HEK293 (cell line): ENCODE measurements around the gene CPLX3.

Experiments used
- BCL11A ChIP-seq: fragments of 450-650 bp; formaldehyde crosslinking; IDR thresholded peaks from 2 replicates; pipeline ENCODE4 v1.5.1; 2016; ENCODE audit warnings: low read depth, missing biosample characterization, missing genetic modification characterization
- EGR2 ChIP-seq: fragments of 450-650 bp; formaldehyde crosslinking; IDR thresholded peaks from 2 replicates; pipeline ENCODE4 v1.5.1; 2016; ENCODE audit warnings: low read depth, missing biosample characterization, missing genetic modification characterization
- HOXA7 ChIP-seq: sonication (generic); formaldehyde crosslinking; IDR thresholded peaks from 2 replicates; pipeline ENCODE4 v1.8.1; 2022; ENCODE audit warnings: missing genetic modification reagents, borderline replicate concordance
- SALL2 ChIP-seq: fragments of 450-650 bp; formaldehyde crosslinking; IDR thresholded peaks from 2 replicates; pipeline ENCODE4 v1.5.0; 2017; ENCODE audit warnings: missing biosample characterization, mild to moderate bottlenecking, missing genetic modification characterization, borderline replicate concordance
- SCRT2 ChIP-seq: fragments of 450-650 bp; formaldehyde crosslinking; IDR thresholded peaks from 2 replicates; pipeline ENCODE4 v1.5.1; 2016; ENCODE audit warnings: missing biosample characterization, missing genetic modification characterization
- SETDB1 ChIP-seq: IDR thresholded peaks from one replicate; pipeline ENCODE4 v1.6.1; 2017; ENCODE audit warnings: mild to moderate bottlenecking, low read length, moderate library complexity, mixed read lengths; ENCODE audit not compliant: insufficient read length
- SP7 ChIP-seq: fragments of 450-650 bp; formaldehyde crosslinking; IDR thresholded peaks from 2 replicates; pipeline ENCODE4 v1.5.1; 2016; ENCODE audit warnings: missing biosample characterization, missing genetic modification characterization
- ZBTB1 ChIP-seq: fragments of 450-650 bp; formaldehyde crosslinking; IDR thresholded peaks from 2 replicates; pipeline ENCODE4 v1.5.1; 2016; ENCODE audit warnings: missing biosample characterization, missing genetic modification characterization
- ZBTB17 ChIP-seq: fragments of 450-650 bp; formaldehyde crosslinking; IDR thresholded peaks from 2 replicates; pipeline ENCODE4 v1.5.1; 2016; ENCODE audit warnings: missing biosample characterization, missing genetic modification characterization
- ZBTB20 ChIP-seq: fragments of 450-650 bp; formaldehyde crosslinking; IDR thresholded peaks from 2 replicates; pipeline ENCODE4 v1.5.1; 2016; ENCODE audit warnings: missing biosample characterization, missing genetic modification characterization
- ZNF121 ChIP-seq: fragments of 450-650 bp; formaldehyde crosslinking; IDR thresholded peaks from 2 replicates; pipeline ENCODE4 v1.5.1; 2016; ENCODE audit warnings: missing biosample characterization, missing genetic modification characterization
- ZNF155 ChIP-seq: fragments of 450-650 bp; formaldehyde crosslinking; IDR thresholded peaks from 2 replicates; pipeline ENCODE4 v1.5.1; 2016; ENCODE audit warnings: missing biosample characterization, missing genetic modification characterization
- ZNF175 ChIP-seq: fragments of 450-650 bp; formaldehyde crosslinking; IDR thresholded peaks from 2 replicates; pipeline ENCODE4 v1.5.1; 2016; ENCODE audit warnings: missing biosample characterization, missing genetic modification characterization
- ZNF19 ChIP-seq: fragments of 450-650 bp; formaldehyde crosslinking; IDR thresholded peaks from 2 replicates; pipeline ENCODE4; 2016; ENCODE audit warnings: missing biosample characterization, missing genetic modification characterization, low read depth
- ZNF211 ChIP-seq: fragments of 450-650 bp; formaldehyde crosslinking; IDR thresholded peaks from 2 replicates; pipeline ENCODE4 v1.5.1; 2016; ENCODE audit warnings: low read depth, missing biosample characterization, missing genetic modification characterization
- ZNF391 ChIP-seq: fragments of 450-650 bp; formaldehyde crosslinking; IDR thresholded peaks from 2 replicates; pipeline ENCODE4 v1.5.1; 2016; ENCODE audit warnings: low read depth, missing biosample characterization, missing genetic modification characterization, borderline replicate concordance
- ZNF433 ChIP-seq: fragments of 450-650 bp; formaldehyde crosslinking; IDR thresholded peaks from 2 replicates; pipeline ENCODE4 v1.5.1; 2016; ENCODE audit warnings: missing biosample characterization, missing genetic modification characterization, low read depth
- ZNF548 ChIP-seq: fragments of 450-650 bp; formaldehyde crosslinking; IDR thresholded peaks from 2 replicates; pipeline ENCODE4 v1.5.1; 2016; ENCODE audit warnings: missing biosample characterization, missing genetic modification characterization
- ZNF621 ChIP-seq: fragments of 450-650 bp; formaldehyde crosslinking; IDR thresholded peaks from 2 replicates; pipeline ENCODE4 v1.5.1; 2017; ENCODE audit warnings: missing biosample characterization, missing genetic modification characterization
- ZNF654 ChIP-seq: fragments of 450-650 bp; formaldehyde crosslinking; IDR thresholded peaks from 2 replicates; pipeline ENCODE4 v1.5.1; 2016; ENCODE audit warnings: low read depth, missing biosample characterization, missing genetic modification characterization
- ZNF707 ChIP-seq: fragments of 450-650 bp; formaldehyde crosslinking; IDR thresholded peaks from 2 replicates; pipeline ENCODE4 v1.5.1; 2016; ENCODE audit warnings: missing biosample characterization, missing genetic modification characterization
- ZNF785 ChIP-seq: fragments of 450-650 bp; formaldehyde crosslinking; IDR thresholded peaks from 2 replicates; pipeline ENCODE4 v1.5.1; 2016; ENCODE audit warnings: missing biosample characterization, missing genetic modification characterization
- ZNF830 ChIP-seq: fragments of 450-650 bp; IDR thresholded peaks from 2 replicates; pipeline ENCODE4 v1.5.0; 2018; ENCODE audit warnings: missing biosample characterization, missing genetic modification characterization, low read depth, mild to moderate bottlenecking, moderate library complexity
- TF ChIP-seq, protein P1 (sequence below): fragments of 450-650 bp; formaldehyde crosslinking; conservative IDR thresholded peaks from 2 replicates; pipeline ENCODE4 v1.5.1; 2016; ENCODE audit warnings: low read depth, missing biosample characterization, missing genetic modification characterization
- TF ChIP-seq, protein P2 (sequence below): fragments of 450-650 bp; formaldehyde crosslinking; IDR thresholded peaks from 2 replicates; pipeline ENCODE4 v1.5.0; 2017; ENCODE audit warnings: missing biosample characterization, missing genetic modification characterization, borderline replicate concordance
- TF ChIP-seq, protein P3 (sequence below): fragments of 450-650 bp; formaldehyde crosslinking; IDR thresholded peaks from 2 replicates; pipeline ENCODE4 v1.5.1; 2016; ENCODE audit warnings: missing biosample characterization, missing genetic modification characterization, low read depth
- TF ChIP-seq, protein P4 (sequence below): fragments of 450-650 bp; formaldehyde crosslinking; IDR thresholded peaks from 2 replicates; pipeline ENCODE4; 2016; ENCODE audit warnings: missing biosample characterization, missing genetic modification characterization
- TF ChIP-seq, protein P5 (sequence below): fragments of 450-650 bp; formaldehyde crosslinking; IDR thresholded peaks from 2 replicates; pipeline ENCODE4 v1.5.1; 2016; ENCODE audit warnings: missing biosample characterization, missing genetic modification characterization

CPLX3 gene

DNA sequence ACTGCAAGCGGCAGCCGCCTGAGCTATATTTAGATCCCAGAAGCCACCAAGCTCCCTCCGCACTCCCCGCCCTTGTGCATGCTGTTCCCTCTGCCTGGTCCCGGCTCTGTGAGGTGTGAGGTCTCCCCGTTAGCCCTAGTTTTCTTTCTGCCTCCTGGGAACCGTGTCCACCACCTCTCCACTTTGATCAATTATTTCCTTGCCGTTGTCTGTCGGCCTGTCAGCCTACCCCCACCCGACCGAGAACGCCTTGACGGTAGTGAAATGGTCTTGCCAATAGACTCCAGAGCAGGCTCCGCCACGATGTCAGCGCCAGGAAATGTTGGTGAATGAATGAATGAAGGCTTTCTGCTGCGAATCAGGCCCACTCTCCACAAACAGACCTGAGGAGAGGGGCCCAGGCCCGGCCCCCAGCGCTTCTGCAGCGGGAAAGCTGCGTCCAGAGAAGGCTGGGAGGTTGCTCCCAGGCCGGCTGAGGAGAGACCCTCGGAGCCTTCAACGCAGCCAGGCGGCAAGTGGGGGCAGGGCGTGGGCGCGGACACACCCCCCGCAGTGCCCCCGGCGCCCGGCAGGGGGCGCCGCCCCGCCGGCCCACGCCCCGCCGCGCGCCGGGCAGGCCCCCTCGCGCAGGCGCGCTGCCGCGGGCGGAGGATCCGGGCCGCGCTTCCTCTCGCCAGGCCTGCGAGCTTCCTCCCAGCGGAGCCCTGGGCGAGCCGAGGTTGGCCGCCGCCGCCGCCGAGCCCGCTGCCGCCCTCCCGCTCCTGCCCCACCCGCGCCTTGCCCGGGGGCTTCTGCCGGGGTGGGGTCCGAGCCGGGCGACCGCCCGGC, 44.8 kb upstream of the CPLX3 start, which contains the start of gene CSK (continued):
- TF ChIP-seq ZNF621 (tag by site-specific recombination) (no peak), ZNF155 (tag by site-specific recombination) (no peak), EGR2 (tag by site-specific recombination) (no peak), ZBTB17 (tag by site-specific recombination) (peak; percentile 92), ZNF433 (tag by site-specific recombination) (no peak), ZNF175 (tag by site-specific recombination) (no peak), ZNF548 (tag by site-specific recombination) (no peak), ZNF654 (tag by site-specific recombination) (no peak), SALL2 (tag by site-specific recombination) (no peak), ZNF707 (tag by site-specific recombination) (no peak), ZNF211 (no peak), SP7 (no peak), BCL11A (tag by site-specific recombination) (no peak), SCRT2 (tag by site-specific recombination) (no peak), ZNF19 (tag by site-specific recombination) (no peak), SETDB1 (no peak), ZNF830 (no peak), ZBTB1 (no peak), HOXA7 (CRISPR knock-in tag) (no peak), ZNF391 (no peak), ZBTB20 (no peak), ZNF121 (tag by site-specific recombination) (no peak), ZNF785 (tag by site-specific recombination) (no peak)
- TF ChIP-seq, protein P1, sequence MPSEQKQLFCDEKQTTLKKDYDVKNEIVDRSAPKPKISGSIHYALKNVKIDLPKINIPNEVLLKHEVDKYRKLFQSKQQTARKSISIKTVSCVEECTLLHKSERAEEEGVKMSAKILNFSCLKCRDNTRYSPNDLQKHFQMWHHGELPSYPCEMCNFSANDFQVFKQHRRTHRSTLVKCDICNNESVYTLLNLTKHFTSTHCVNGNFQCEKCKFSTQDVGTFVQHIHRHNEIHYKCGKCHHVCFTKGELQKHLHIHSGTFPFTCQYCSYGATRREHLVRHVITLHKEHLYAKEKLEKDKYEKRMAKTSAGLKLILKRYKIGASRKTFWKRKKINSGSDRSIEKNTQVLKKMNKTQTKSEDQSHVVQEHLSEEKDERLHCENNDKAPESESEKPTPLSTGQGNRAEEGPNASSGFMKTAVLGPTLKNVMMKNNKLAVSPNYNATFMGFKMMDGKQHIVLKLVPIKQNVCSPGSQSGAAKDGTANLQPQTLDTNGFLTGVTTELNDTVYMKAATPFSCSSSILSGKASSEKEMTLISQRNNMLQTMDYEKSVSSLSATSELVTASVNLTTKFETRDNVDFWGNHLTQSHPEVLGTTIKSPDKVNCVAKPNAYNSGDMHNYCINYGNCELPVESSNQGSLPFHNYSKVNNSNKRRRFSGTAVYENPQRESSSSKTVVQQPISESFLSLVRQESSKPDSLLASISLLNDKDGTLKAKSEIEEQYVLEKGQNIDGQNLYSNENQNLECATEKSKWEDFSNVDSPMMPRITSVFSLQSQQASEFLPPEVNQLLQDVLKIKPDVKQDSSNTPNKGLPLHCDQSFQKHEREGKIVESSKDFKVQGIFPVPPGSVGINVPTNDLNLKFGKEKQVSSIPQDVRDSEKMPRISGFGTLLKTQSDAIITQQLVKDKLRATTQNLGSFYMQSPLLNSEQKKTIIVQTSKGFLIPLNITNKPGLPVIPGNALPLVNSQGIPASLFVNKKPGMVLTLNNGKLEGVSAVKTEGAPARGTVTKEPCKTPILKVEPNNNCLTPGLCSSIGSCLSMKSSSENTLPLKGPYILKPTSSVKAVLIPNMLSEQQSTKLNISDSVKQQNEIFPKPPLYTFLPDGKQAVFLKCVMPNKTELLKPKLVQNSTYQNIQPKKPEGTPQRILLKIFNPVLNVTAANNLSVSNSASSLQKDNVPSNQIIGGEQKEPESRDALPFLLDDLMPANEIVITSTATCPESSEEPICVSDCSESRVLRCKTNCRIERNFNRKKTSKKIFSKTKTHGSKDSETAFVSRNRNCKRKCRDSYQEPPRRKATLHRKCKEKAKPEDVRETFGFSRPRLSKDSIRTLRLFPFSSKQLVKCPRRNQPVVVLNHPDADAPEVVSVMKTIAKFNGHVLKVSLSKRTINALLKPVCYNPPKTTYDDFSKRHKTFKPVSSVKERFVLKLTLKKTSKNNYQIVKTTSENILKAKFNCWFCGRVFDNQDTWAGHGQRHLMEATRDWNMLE (tag by site-specific recombination): no peak
- TF ChIP-seq, protein P2, sequence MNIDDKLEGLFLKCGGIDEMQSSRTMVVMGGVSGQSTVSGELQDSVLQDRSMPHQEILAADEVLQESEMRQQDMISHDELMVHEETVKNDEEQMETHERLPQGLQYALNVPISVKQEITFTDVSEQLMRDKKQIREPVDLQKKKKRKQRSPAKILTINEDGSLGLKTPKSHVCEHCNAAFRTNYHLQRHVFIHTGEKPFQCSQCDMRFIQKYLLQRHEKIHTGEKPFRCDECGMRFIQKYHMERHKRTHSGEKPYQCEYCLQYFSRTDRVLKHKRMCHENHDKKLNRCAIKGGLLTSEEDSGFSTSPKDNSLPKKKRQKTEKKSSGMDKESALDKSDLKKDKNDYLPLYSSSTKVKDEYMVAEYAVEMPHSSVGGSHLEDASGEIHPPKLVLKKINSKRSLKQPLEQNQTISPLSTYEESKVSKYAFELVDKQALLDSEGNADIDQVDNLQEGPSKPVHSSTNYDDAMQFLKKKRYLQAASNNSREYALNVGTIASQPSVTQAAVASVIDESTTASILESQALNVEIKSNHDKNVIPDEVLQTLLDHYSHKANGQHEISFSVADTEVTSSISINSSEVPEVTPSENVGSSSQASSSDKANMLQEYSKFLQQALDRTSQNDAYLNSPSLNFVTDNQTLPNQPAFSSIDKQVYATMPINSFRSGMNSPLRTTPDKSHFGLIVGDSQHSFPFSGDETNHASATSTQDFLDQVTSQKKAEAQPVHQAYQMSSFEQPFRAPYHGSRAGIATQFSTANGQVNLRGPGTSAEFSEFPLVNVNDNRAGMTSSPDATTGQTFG (tag by site-specific recombination): no peak
- TF ChIP-seq, protein P3, sequence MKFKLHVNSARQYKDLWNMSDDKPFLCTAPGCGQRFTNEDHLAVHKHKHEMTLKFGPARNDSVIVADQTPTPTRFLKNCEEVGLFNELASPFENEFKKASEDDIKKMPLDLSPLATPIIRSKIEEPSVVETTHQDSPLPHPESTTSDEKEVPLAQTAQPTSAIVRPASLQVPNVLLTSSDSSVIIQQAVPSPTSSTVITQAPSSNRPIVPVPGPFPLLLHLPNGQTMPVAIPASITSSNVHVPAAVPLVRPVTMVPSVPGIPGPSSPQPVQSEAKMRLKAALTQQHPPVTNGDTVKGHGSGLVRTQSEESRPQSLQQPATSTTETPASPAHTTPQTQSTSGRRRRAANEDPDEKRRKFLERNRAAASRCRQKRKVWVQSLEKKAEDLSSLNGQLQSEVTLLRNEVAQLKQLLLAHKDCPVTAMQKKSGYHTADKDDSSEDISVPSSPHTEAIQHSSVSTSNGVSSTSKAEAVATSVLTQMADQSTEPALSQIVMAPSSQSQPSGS (tag by site-specific recombination): no peak
- TF ChIP-seq, protein P4, sequence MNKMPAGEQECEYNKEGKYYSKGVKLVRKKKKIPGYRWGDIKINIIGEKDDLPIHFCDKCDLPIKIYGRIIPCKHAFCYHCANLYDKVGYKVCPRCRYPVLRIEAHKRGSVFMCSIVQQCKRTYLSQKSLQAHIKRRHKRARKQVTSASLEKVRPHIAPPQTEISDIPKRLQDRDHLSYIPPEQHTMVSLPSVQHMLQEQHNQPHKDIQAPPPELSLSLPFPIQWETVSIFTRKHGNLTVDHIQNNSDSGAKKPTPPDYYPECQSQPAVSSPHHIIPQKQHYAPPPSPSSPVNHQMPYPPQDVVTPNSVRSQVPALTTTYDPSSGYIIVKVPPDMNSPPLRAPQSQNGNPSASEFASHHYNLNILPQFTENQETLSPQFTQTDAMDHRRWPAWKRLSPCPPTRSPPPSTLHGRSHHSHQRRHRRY: no peak
- TF ChIP-seq, protein P5, sequence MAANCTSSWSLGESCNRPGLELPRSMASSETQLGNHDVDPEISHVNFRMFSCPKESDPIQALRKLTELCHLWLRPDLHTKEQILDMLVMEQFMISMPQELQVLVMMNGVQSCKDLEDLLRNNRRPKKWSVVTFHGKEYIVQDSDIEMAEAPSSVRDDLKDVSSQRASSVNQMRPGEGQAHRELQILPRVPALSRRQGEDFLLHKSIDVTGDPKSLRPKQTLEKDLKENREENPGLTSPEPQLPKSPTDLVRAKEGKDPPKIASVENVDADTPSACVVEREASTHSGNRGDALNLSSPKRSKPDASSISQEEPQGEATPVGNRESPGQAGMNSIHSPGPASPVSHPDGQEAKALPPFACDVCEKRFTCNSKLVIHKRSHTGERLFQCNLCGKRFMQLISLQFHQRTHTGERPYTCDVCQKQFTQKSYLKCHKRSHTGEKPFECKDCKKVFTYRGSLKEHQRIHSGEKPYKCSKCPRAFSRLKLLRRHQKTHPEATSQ (tag by site-specific recombination): no peak
